HG03558 (cell line): ENCODE data around the gene EXOC3L2.

Experiments used
- ATAC-seq: cut with Tn5 transposase; IDR thresholded peaks from one replicate; pipeline ENCODE4 v1.9.1; 2021; ENCODE audit warnings: moderate number of reproducible peaks; ENCODE audit not compliant: unreplicated experiment; ENCODE audit errors: extremely low read depth

Gene EXOC3L2

GRCh38 chr19:45224645-45225044, 20.6 kb downstream of the EXOC3L2 start:
- ATAC-seq: no peak

- ATAC-seq: no peak
Observed at GRCh38 chr19:45223879-45224278, 21.3 kb downstream of the EXOC3L2 start.

DNA sequence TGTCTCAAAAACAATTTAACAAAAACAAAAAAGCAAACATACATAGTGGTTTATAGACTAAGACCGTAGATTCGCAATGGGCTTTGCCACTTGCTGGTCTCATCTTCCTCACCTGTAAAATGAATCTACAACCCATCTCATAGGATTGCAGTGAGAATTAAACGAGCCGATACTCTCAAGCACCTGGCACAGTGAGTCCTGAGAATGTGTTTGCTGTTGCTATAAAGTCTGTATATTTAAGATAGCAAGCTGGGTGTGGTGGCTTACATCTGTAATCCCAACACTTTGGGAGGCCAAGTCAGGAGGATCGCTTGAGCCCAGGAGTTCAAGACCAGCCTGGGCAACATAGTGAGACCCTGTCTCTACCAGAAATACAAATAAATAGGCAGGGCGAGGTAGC, 22.5 kb downstream of the EXOC3L2 start:
- no peak for ATAC-seq

- no peak for ATAC-seq
Observed at GRCh38 chr19:45218911-45219743, 26.1 kb downstream of the EXOC3L2 start.

GRCh38 chr19:45218426-45218825, 26.8 kb downstream of the EXOC3L2 start:
- no peak for ATAC-seq

- no peak for ATAC-seq
Observed at GRCh38 chr19:45217957-45218334, 27.3 kb downstream of the EXOC3L2 start.

- ATAC-seq: no peak
Observed at GRCh38 chr19:45217193-45217956, 27.8 kb downstream of the EXOC3L2 start.

DNA sequence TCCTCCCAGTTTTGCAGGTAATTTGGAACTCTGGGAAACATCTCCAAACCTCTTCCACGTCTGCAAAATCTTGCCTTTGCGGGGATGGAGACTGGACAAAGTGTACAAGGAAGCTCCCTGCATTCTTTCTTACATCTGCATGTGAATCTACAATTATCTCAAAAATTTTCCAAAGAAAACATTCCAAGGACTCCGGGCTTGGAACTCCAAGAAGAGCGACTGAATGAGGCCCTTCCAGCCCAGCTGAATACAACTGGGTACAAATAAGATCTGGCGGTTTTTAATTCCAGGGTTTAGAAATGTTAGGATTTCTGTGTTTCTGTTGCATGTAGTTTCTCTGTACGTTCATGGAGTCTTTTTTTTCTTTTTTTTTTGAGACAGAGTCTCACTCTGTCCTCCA, 28.5 kb downstream of the EXOC3L2 start:
- no peak for ATAC-seq

- no peak for ATAC-seq
Observed at GRCh38 chr19:45215391-45216191, 29.6 kb downstream of the EXOC3L2 start.

DNA sequence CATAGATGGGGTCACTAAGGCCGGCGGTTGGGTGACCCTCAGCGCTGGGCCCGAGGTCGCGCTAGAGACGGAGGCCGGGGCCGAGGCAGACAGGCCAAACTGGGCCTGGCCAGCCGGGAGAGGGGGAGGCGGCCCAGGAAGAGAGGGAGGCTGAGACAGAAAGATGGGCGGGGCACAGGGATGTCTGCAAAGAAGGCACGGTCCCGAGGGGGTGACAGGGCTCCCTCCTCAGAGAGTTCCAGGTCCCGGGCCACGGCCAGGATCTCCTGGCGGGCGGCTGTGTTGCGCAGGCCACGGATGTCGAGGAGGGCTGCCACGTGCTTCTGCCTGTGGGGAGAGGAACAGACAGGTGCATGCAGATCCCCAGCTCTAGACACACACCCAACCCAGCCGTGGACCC, 32.2 kb downstream of the EXOC3L2 start:
- no peak for ATAC-seq

- no peak for ATAC-seq
Observed at GRCh38 chr19:45211751-45212381, 33.3 kb downstream of the EXOC3L2 start.

DNA sequence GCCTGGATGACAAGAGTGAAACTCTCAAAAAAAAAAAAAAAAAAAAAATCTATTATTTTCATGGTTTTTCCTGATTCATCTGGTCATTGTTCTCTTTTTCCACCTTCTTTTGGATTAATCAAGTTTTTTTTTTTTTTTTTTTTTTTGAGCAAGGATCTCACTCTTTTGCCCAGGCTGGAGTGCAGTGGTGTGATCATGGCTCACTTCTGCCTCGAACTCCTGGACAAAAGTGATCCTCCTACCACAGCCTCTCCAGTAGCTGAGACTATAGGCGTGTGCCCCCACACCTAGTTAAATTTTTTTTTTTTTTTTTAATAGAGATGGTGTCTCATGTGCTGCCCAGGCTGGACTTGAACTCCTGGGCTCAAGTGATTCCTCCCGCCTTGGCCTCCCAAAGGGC, 38.9 kb downstream of the EXOC3L2 start:
- no peak for ATAC-seq

- ATAC-seq: no peak
Observed at GRCh38 chr19:45205810-45206209, 39.4 kb downstream of the EXOC3L2 start.

DNA sequence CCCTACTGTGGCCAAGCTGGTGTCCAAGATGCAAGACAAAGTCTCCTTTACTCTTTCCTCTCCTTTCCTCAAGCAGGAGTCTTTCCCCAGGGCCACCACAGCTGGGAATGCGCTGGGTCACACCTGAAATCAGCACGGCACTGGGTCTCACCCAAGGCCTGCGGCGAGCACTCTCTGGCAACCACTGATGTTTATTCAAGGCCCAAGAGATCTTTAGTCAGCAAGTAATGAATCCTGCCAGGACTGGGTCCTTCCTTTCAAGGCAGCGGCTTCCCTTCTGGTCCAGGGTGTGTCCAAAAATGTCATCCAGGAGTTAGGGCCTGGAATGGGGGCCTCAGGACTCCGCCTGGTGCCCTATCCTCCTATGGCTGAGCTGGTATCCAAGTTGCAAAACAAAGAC, 42.6 kb downstream of the EXOC3L2 start:
- ATAC-seq: no peak

DNA sequence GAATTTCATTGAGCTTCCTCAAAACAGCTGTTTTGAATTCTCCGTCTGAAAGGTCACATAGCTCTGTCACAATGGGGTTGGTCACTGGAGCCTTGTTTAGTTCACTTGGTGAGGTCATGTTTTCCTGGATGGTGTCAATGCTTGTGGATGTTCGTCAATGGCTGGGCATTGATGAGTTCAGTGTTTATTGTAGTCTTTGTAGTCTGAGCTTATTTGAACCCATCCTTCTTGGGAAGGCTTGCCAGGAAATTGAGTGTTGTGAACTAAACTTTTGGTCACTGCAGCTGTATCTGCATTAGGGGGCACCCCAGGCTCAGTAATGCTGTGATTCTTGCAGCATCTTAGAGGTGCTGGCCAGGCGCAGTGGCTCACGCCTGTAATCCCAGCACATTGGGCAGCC, 44.6 kb downstream of the EXOC3L2 start:
- no peak for ATAC-seq

DNA sequence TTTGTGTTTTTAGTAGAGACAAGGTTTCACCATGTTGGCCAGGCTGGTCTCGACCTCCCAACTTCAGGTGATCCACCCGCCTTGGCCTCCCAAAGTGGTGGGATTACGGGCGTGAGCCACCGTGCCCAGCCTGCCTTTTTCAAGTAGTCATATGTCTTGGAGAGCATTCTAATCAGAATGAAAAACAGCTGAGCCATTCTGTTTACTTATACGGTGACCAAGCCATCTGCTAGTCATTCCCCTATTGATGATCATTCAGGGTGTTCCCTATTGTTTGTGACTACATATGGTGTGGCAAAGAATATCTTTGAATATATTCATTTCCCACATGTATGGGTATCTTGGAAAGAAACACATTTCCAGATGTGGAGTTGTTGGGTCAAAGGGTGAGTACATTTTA, 49.4 kb downstream of the EXOC3L2 start:
- no peak for ATAC-seq

GRCh38 chr19:45191375-45191774, 53.8 kb downstream of the EXOC3L2 start:
- no peak for ATAC-seq

DNA sequence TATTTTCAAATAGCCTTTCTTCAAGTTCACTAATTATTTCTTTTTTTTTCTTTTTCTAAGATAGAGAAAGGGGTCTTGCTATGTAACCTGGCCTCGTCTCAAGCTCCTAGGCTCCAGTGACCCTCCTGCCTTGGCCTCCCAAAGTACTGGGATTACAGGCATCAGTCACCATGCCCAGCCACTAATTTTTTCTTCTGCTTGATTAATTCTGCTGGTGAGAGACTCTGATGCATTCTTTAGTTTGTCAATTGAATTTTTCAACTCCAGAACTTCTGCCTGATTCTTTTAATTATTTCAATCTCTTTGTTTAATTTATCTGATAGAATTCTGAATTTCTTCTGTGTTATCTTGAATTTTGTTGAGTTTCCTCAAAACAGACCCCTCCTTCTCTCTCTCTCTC, 55.2 kb downstream of the EXOC3L2 start:
- no peak for ATAC-seq

DNA sequence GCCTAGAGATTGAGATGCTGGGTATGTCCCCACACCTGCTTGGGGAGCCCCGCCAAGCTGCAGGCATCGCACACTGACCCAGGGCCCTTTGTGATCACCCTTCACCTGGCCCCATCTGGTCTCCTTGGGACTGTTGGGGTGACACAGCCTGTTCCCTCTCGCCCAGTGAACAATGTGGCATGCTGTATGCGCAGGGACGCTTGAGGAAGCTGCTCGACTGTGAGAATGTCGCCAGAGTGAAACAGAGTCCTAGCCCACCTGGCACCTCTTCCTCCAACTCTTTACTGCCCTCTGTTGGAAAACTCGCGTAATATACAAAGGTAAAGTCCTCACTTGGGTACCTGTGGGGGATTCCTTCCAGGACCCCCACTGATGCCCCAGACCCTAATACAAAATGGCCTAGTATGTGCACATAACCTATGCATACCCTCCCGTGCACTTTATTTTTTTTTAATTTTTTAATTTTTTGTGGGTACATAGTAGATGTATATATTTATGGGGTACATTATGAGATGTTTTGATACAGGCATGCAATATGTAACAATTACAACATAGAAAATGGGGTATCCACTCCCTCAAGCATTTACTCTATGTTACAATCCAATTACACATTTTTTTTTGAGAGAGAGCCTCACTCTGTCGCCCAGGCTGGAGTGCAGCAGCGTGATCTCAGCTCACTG, 57.6 kb downstream of the EXOC3L2 start:
- no peak for ATAC-seq
